IPS-18c (cell line): ENCODE measurements around the gene SH3BP1.

Experiments
- H3K4me3 ChIP-seq: 2 replicates; pipeline ENCODE4 v1.7.0; 2013; ENCODE audit warnings: low read depth, mild to moderate bottlenecking, low read length, moderate library complexity; ENCODE audit not compliant: insufficient read depth
- H3K9me3 ChIP-seq: one replicate; pipeline ENCODE4 v1.6.1; 2013; ENCODE audit warnings: mild to moderate bottlenecking, low read length, moderate library complexity; ENCODE audit not compliant: control insufficient read depth, insufficient read depth

Gene SH3BP1

GRCh38 chr22:37610480-37611129 is 28.9 kb upstream of the SH3BP1 start:
- no peaks in the 10 kb centered on the region for H3K9me3 ChIP-seq
- 0 out of 2 replicates have a peak overlapping the region, but pooled peaks have one; percentile 24 for H3K4me3 ChIP-seq

GRCh38 chr22:37611207-37611606 is 28.3 kb upstream of the SH3BP1 start:
- Histone ChIP-seq H3K9me3 (no peaks in the 10 kb centered on the region), H3K4me3 (no peak overlapping the region)

- Histone ChIP-seq H3K9me3 (no peaks in the 10 kb centered on the region), H3K4me3 (no peak overlapping the region)
These were observed 23.0 kb upstream of the SH3BP1 start for GRCh38 chr22:37616201-37617083.

- Histone ChIP-seq H3K9me3 (no peaks in the 10 kb centered on the region), H3K4me3 (no peak overlapping the region)
These were observed 22.0 kb upstream of the SH3BP1 start for GRCh38 chr22:37617431-37617830.

GRCh38 chr22:37618072-37618656 is 21.3 kb upstream of the SH3BP1 start:
- no peaks in the 10 kb centered on the region for H3K9me3 ChIP-seq
- H3K4me3 ChIP-seq = no peak overlapping the region

- no peaks in the 10 kb centered on the region for H3K9me3 ChIP-seq
- no peak overlapping the region for H3K4me3 ChIP-seq
These were observed 20.8 kb upstream of the SH3BP1 start for GRCh38 chr22:37618674-37619073.

GRCh38 chr22:37619991-37620390 is 19.5 kb upstream of the SH3BP1 start:
- no peak overlapping the region for H3K4me3 ChIP-seq
- no peaks in the 10 kb centered on the region for H3K9me3 ChIP-seq

- no peak overlapping the region for H3K4me3 ChIP-seq
- no peaks in the 10 kb centered on the region for H3K9me3 ChIP-seq
These were observed 18.1 kb upstream of the SH3BP1 start for GRCh38 chr22:37621352-37621860.

- Histone ChIP-seq H3K4me3 (no peak overlapping the region), H3K9me3 (no peaks in the 10 kb centered on the region)
These were observed 16.1 kb upstream of the SH3BP1 start for GRCh38 chr22:37623075-37624016.

GRCh38 chr22:37624017-37624365 is 15.5 kb upstream of the SH3BP1 start:
- no peaks in the 10 kb centered on the region for H3K9me3 ChIP-seq

GRCh38 chr22:37624876-37625275 is 14.6 kb upstream of the SH3BP1 start:
- no peaks in the 10 kb centered on the region for H3K9me3 ChIP-seq

More at GRCh38 chr22:37624017-37624365, 15.5 kb upstream of the SH3BP1 start:
- H3K4me3 ChIP-seq = no peak overlapping the region

GRCh38 chr22:37625737-37626136 is 13.7 kb upstream of the SH3BP1 start:
- H3K4me3 ChIP-seq = no peak overlapping the region
- no peaks in the 10 kb centered on the region for H3K9me3 ChIP-seq

More at GRCh38 chr22:37624876-37625275, 14.6 kb upstream of the SH3BP1 start:
- H3K4me3 ChIP-seq = no peak overlapping the region

- Histone ChIP-seq H3K9me3 (no peaks in the 10 kb centered on the region), H3K4me3 (no peak overlapping the region)
These were observed 13.3 kb upstream of the SH3BP1 start for GRCh38 chr22:37626144-37626543.

- Histone ChIP-seq H3K4me3 (no peak overlapping the region), H3K9me3 (no peaks in the 10 kb centered on the region)
These were observed 12.9 kb upstream of the SH3BP1 start for GRCh38 chr22:37626556-37627075.

- Histone ChIP-seq H3K4me3 (no peak overlapping the region), H3K9me3 (no peaks in the 10 kb centered on the region)
These were observed 12.3 kb upstream of the SH3BP1 start for GRCh38 chr22:37627121-37627520.

GRCh38 chr22:37627545-37627944 is 11.9 kb upstream of the SH3BP1 start:
- H3K4me3 ChIP-seq = no peak overlapping the region
- no peaks in the 10 kb centered on the region for H3K9me3 ChIP-seq

- no peak overlapping the region for H3K4me3 ChIP-seq
- no peaks in the 10 kb centered on the region for H3K9me3 ChIP-seq
These were observed 10.6 kb upstream of the SH3BP1 start for GRCh38 chr22:37628830-37629229.
